Right lobe of liver (tissue), 6 donors: ENCODE data around the gene EFHC2. TPM values are rescaled to one million over a fixed set of nuclear protein-coding genes. Genes with fewer than 3 reads are reported as not detected.

Experiments used
- ATAC-seq, 4 donors: fragments of 200-7000 bp; cut with Tn5 transposase; one replicate each; pipeline ENCODE4 v1.9.1; 2020; ENCODE audit warnings: mild to moderate bottlenecking in 4 of 4, moderate library complexity in 4 of 4
- DNase-seq, 3 donors: peaks; one replicate each; pipeline ENCODE4 v3.0.0-alpha.2; 2020
- H3K27ac ChIP-seq, 3 donors: fragments of 200-600 bp; one replicate each; pipeline ENCODE4 v1.8.0; 2022
- H3K27me3 ChIP-seq, 2 donors: fragments of 200-600 bp; one replicate each; pipeline ENCODE4 v1.8.0; 2022
- H3K36me3 ChIP-seq, 4 donors: fragments of 200-600 bp; sonication (generic) in 1 of 4; one replicate each; pipeline versions ENCODE4 v1.5.1 to v1.8.0; 2017 to 2022; ENCODE audit warnings: control low read depth in 1 of 4
- H3K4me1 ChIP-seq, 4 donors: fragments of 200-600 bp; sonication (generic) in 1 of 4; one replicate each; pipeline versions ENCODE4 v1.5.1 to v1.8.0; 2017 to 2022; ENCODE audit warnings: control low read depth in 1 of 4
- H3K4me3 ChIP-seq, 3 donors: fragments of 200-600 bp; one replicate each; pipeline ENCODE4 v1.8.0; 2022
- H3K9me3 ChIP-seq, 4 donors: fragments of 200-600 bp; sonication (generic) in 1 of 4; one replicate each; pipeline versions ENCODE4 v1.5.1 to v1.8.0; 2017 to 2022; ENCODE audit warnings: control low read depth in 1 of 4
- CTCF ChIP-seq, 4 donors: fragments of 200-600 bp in 3 of 4; fragments of 450-650 bp in 1 of 4; IDR thresholded peaks; one replicate each; pipeline versions ENCODE4 v1.5.1 to v1.8.0; 2016 to 2022; ENCODE audit warnings: antibody characterized with exemption in 4 of 4, mild to moderate bottlenecking in 2 of 4
- POLR2A ChIP-seq: fragments of 450-650 bp; IDR thresholded peaks from one replicate; pipeline ENCODE4 v1.6.1; 2017; ENCODE audit warnings: antibody characterized with exemption, mild to moderate bottlenecking
- WGBS: methylation state at CpG from one replicate; pipeline ENCODE4 v1.1.6; 2018; ENCODE audit warnings: low coverage, low lambda C conversion rate; ENCODE audit not compliant: insufficient coverage; ENCODE audit errors: missing lambda C conversion rate; 5-methylcytosine and 5-hydroxymethylcytosine counted together
- intact Hi-C, 2 donors: fragments of 100-400 bp; cut with DNase I; formaldehyde crosslinking; loops; one replicate each; pipeline versions ENCODE4 v1.11.2 to v1.14.1; 2022
- total RNA-seq, 6 experiments: library from RNA; depleted of rRNA in 2 of 6; stranded (reverse); fragments of >200 nt in 2 of 6; fragmentation: NEBNext Ultra II Directional in 3 of 6; extraction: Animal tissue kit (Norgen Biotek cat#: 25700) in 3 of 6; gene quantifications; one replicate each; pipeline versions ENCODE4 v1.1.0 to v1.2.4, GENCODE V29; 2016 to 2023
- donor health status: DM: no; HTN: yes; CAD: no.
- donor health status: DM: no; HTN: no; CAD: no.
- donor health status: DM: no; HTN: no; CAD: no.
- donor health status: DM: no; HTN: yes; CAD: no.
- donor health status: DM: no; HTN: yes; CAD: no.

EFHC2 gene
- total RNA-seq, 6 experiments from 2014 or later, result 0.13 TPM; not detected in 5

- no peaks in the 10 kb centered on the region for H3K36me3 ChIP-seq
- no peak overlapping the region for H3K27ac ChIP-seq
- H3K4me3 ChIP-seq, result no peak overlapping the region
- 64% methylated on average over 3 of the region's 3 CpGs for WGBS
- H3K4me1 ChIP-seq, result no peaks in the 10 kb centered on the region
- DNase-seq (no peak), ATAC-seq (no peak)
- no peak for TF ChIP-seq POLR2A
- TF ChIP-seq CTCF (IDR thresholded peaks at IDR 0.05), result no peak
- H3K9me3 ChIP-seq, result no peaks in the 10 kb centered on the region
- no peaks in the 10 kb centered on the region for H3K27me3 ChIP-seq
- intact Hi-C loops, result no loop called here
Measured at GRCh38 chrX:44174061-44174460, 169.4 kb downstream of the EFHC2 start.

- DNase-seq (no peak), ATAC-seq (no peak)
- H3K27ac ChIP-seq, result no peak overlapping the region
- no peaks in the 10 kb centered on the region for H3K27me3 ChIP-seq
- 55% methylated on average over 3 of the region's 3 CpGs for WGBS
- TF ChIP-seq POLR2A (no peak), CTCF (IDR thresholded peaks at IDR 0.05) (no peak)
- no peaks in the 10 kb centered on the region for H3K9me3 ChIP-seq
- no peaks in the 10 kb centered on the region for H3K4me1 ChIP-seq
- H3K36me3 ChIP-seq, result no peaks in the 10 kb centered on the region
- H3K4me3 ChIP-seq, result no peak overlapping the region
- intact Hi-C loops, result no loop called here
Measured at GRCh38 chrX:44173219-44173618, 170.3 kb downstream of the EFHC2 start.

GRCh38 chrX:44167116-44167515 lies 176.4 kb downstream of the EFHC2 start:
- Histone ChIP-seq H3K36me3 (no peaks in the 10 kb centered on the region), H3K4me1 (no peaks in the 10 kb centered on the region), H3K27ac (no peak overlapping the region), H3K27me3 (no peaks in the 10 kb centered on the region), H3K4me3 (no peak overlapping the region), H3K9me3 (no peaks in the 10 kb centered on the region)
- DNase-seq (no peak), ATAC-seq (no peak)
- WGBS, result 31% methylated on average over 1 of the region's 1 CpG
- TF ChIP-seq CTCF (IDR thresholded peaks at IDR 0.05) (no peak), POLR2A (no peak)
- intact Hi-C loops, result no loop called here

GRCh38 chrX:44162964-44163475 lies 180.5 kb downstream of the EFHC2 start:
- no peak for DNase-seq
- Histone ChIP-seq H3K4me3 (no peak overlapping the region), H3K36me3 (no peaks in the 10 kb centered on the region), H3K27ac (no peak overlapping the region), H3K27me3 (no peaks in the 10 kb centered on the region), H3K4me1 (no peaks in the 10 kb centered on the region), H3K9me3 (no peaks in the 10 kb centered on the region)
- TF ChIP-seq POLR2A (no peak), CTCF (IDR thresholded peaks at IDR 0.05) (no peak)
- intact Hi-C loops, result no loop called here
- no peak for ATAC-seq

- Histone ChIP-seq H3K4me3 (no peak overlapping the region), H3K27me3 (no peaks in the 10 kb centered on the region), H3K4me1 (no peaks in the 10 kb centered on the region), H3K27ac (no peak overlapping the region), H3K36me3 (no peaks in the 10 kb centered on the region), H3K9me3 (no peaks in the 10 kb centered on the region)
- intact Hi-C loops, result no loop called here
- 57% methylated on average over 1 of the region's 2 CpGs for WGBS
- no peak for DNase-seq
- TF ChIP-seq POLR2A, result no peak
- TF ChIP-seq CTCF (IDR thresholded peaks at IDR 0.05), result no peak
- no peak for ATAC-seq
Measured at GRCh38 chrX:44157858-44158257, 185.6 kb downstream of the EFHC2 start.
